Measurements from ENCODE around the gene TIAM2.

DNA sequence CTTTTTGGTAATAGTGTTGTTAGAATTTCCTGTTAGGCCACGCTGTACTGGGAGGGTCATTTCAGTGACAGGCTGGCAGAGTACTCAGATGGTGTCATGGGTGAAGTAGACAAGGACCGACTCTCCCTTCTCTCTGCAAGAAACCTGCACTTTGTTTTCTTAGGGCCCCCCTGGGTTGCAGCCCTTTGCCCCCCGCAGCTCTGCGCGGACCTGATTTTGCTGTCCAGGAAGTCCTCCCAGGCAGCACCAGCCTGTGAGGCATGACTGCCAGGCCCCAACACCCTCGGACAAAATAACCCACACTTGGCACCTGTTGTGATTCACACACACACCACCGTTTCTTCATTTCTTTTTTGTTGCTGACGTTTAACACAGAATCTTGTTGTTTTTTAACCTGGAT is 246.9 kb downstream of the TIAM2 start:
- TF ChIP-seq, protein P1, sequence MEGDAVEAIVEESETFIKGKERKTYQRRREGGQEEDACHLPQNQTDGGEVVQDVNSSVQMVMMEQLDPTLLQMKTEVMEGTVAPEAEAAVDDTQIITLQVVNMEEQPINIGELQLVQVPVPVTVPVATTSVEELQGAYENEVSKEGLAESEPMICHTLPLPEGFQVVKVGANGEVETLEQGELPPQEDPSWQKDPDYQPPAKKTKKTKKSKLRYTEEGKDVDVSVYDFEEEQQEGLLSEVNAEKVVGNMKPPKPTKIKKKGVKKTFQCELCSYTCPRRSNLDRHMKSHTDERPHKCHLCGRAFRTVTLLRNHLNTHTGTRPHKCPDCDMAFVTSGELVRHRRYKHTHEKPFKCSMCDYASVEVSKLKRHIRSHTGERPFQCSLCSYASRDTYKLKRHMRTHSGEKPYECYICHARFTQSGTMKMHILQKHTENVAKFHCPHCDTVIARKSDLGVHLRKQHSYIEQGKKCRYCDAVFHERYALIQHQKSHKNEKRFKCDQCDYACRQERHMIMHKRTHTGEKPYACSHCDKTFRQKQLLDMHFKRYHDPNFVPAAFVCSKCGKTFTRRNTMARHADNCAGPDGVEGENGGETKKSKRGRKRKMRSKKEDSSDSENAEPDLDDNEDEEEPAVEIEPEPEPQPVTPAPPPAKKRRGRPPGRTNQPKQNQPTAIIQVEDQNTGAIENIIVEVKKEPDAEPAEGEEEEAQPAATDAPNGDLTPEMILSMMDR (conservative IDR thresholded peaks at IDR 0.05; ENCODE audit: low read length): no peak
- TF ChIP-seq EZH2phosphoT487 (IDR thresholded peaks at IDR 0.05; ENCODE audit: borderline replicate concordance, low read depth, low read length): no peak
